Measurements from ENCODE around the gene XKR7.

Gene XKR7

GRCh38 chr20:31945785-31946184, 22.2 kb upstream of the XKR7 start:
- no peak for DNase-seq

GRCh38 chr20:31948008-31948407, 19.9 kb upstream of the XKR7 start:
- DNase-seq: no peak

GRCh38 chr20:31949877-31950646, 17.9 kb upstream of the XKR7 start:
- DNase-seq: no peak

- no peak for DNase-seq
These were observed 16.8 kb upstream of the XKR7 start for GRCh38 chr20:31951203-31951529.

GRCh38 chr20:31951530-31952453, 16.2 kb upstream of the XKR7 start, which contains the start of gene PDRG1:
Gene PDRG1, minus strand, starts transcription at chr20:31952046. Its CDS starts 85 bp downstream, at chr20:31951961.
- DNase-seq: peak; percentile 91

GRCh38 chr20:31953556-31954148, 14.3 kb upstream of the XKR7 start:
- no peak for DNase-seq

- DNase-seq: no peak
These were observed 13.5 kb upstream of the XKR7 start for GRCh38 chr20:31954500-31954899.

- DNase-seq: peak; percentile 99
These were observed 11.1 kb upstream of the XKR7 start for GRCh38 chr20:31956556-31957526.

- peak; percentile 99 for DNase-seq
These were observed 5.2 kb upstream of the XKR7 start for GRCh38 chr20:31962761-31963160.

- DNase-seq: no peak
These were observed 4.1 kb upstream of the XKR7 start for GRCh38 chr20:31963889-31964288.

GRCh38 chr20:31966991-31967655, 828 bp upstream of the XKR7 start:
- peak; percentile 47 for DNase-seq

GRCh38 chr20:31968291-31969126, 558 bp downstream of the XKR7 start:
- DNase-seq: no peak

GRCh38 chr20:31969991-31970390, 2.0 kb downstream of the XKR7 start:
- DNase-seq: peak; percentile 64

- no peak for DNase-seq
These were observed 4.6 kb downstream of the XKR7 start for GRCh38 chr20:31972471-31973021.

- no peak for DNase-seq
These were observed 6.3 kb downstream of the XKR7 start for GRCh38 chr20:31974296-31974695.

- no peak for DNase-seq
These were observed 7.1 kb downstream of the XKR7 start for GRCh38 chr20:31974951-31975487.

- no peak for DNase-seq
These were observed 7.9 kb downstream of the XKR7 start for GRCh38 chr20:31975874-31976273.

- DNase-seq: no peak
These were observed 9.1 kb downstream of the XKR7 start for GRCh38 chr20:31977080-31977479.

- DNase-seq: no peak
These were observed 11.9 kb downstream of the XKR7 start for GRCh38 chr20:31979713-31980426.

- no peak for DNase-seq
These were observed 13.8 kb downstream of the XKR7 start for GRCh38 chr20:31981784-31982183.

Measured in NCI-H524 treated with DMSO at 0.1 percent for 48 hours (cell line).